GM21423 (cell line): ENCODE measurements around the gene ZNF580.
A peak's percentile ranks its signal among the peaks of the same experiment; 100 is the strongest.

Source experiments
- ATAC-seq: cut with Tn5 transposase; IDR thresholded peaks from one replicate; pipeline ENCODE4 v1.9.1; 2021; ENCODE audit warnings: mild to moderate bottlenecking, moderate library complexity; ENCODE audit not compliant: unreplicated experiment

ZNF580 gene

GRCh38 chr19:55640577-55641425 is at the start of gene ZNF580:
ZNF580 (plus strand) TSS chr19:55641002; CDS start chr19:55642509, 1,507 bp downstream.
- peak; percentile 37 for ATAC-seq

GRCh38 chr19:55591555-55591954 is 49.2 kb upstream of the ZNF580 start:
- no peak for ATAC-seq

- ATAC-seq, result no peak
These were observed 48.3 kb upstream of the ZNF580 start for GRCh38 chr19:55592391-55593090.

- no peak for ATAC-seq
These were observed 47.6 kb upstream of the ZNF580 start for GRCh38 chr19:55593096-55593772.

- ATAC-seq, result no peak
These were observed 45.7 kb upstream of the ZNF580 start for GRCh38 chr19:55594996-55595545.

- ATAC-seq, result no peak
These were observed 44.5 kb upstream of the ZNF580 start for GRCh38 chr19:55596304-55596703.

- no peak for ATAC-seq
These were observed 43.3 kb upstream of the ZNF580 start for GRCh38 chr19:55597501-55597921.

- ATAC-seq, result no peak
These were observed 42.8 kb upstream of the ZNF580 start for GRCh38 chr19:55598034-55598433.

GRCh38 chr19:55598719-55599467 is 41.9 kb upstream of the ZNF580 start:
- peak; percentile 43 for ATAC-seq

GRCh38 chr19:55599468-55599841 is 41.3 kb upstream of the ZNF580 start, which contains the start of gene FIZ1:
FIZ1 (minus strand) TSS chr19:55599517; CDS start chr19:55597865, 1,652 bp downstream.
- ATAC-seq, result peak; percentile 51

- peak; percentile 46 for ATAC-seq
These were observed 40.8 kb upstream of the ZNF580 start, which contains the start of gene ZNF524 for GRCh38 chr19:55599842-55600661. ZNF524 (plus strand) TSS chr19:55600288; CDS start chr19:55602113, 1,825 bp downstream.

- ATAC-seq, result no peak
These were observed 40.2 kb upstream of the ZNF580 start for GRCh38 chr19:55600662-55601028.

GRCh38 chr19:55601084-55601483 is 39.7 kb upstream of the ZNF580 start:
- ATAC-seq, result no peak

GRCh38 chr19:55602104-55603001 is 38.4 kb upstream of the ZNF580 start:
- ATAC-seq, result no peak

- ATAC-seq, result no peak
These were observed 37.7 kb upstream of the ZNF580 start for GRCh38 chr19:55603115-55603514.

- no peak for ATAC-seq
These were observed 37.1 kb upstream of the ZNF580 start for GRCh38 chr19:55603581-55604292.

GRCh38 chr19:55605207-55605636 is 35.6 kb upstream of the ZNF580 start:
- peak; percentile 68 for ATAC-seq
